DMS114 treated with DMSO at 0.1 percent for 48 hours (cell line): ENCODE data around the gene NCOA4.
"Not testable (repeated sequence)": the region's sequence is repeated elsewhere in the genome, so short reads cannot be mapped to it uniquely, and the experiment has no call there.

Experiments
- DNase-seq: peaks from one replicate; lab custom pipeline; 2025; ENCODE audit not compliant: unreplicated experiment; lab: John Stamatoyannopoulos, UW

NCOA4 gene

GRCh38 chr10:46030091-46030937 is at the start of gene NCOA4:
Gene NCOA4, minus strand, starts transcription at chr10:46030623. Its CDS starts 13,943 bp downstream, at chr10:46016680.
- DNase-seq = peak; percentile 97

- no peak for DNase-seq
Observed at GRCh38 chr10:46079831-46080585, 49.6 kb upstream of the NCOA4 start.

GRCh38 chr10:46077731-46078413 is 47.4 kb upstream of the NCOA4 start:
- DNase-seq = no peak

GRCh38 chr10:46077141-46077554 is 46.7 kb upstream of the NCOA4 start:
- no peak for DNase-seq

- DNase-seq = no peak
Observed at GRCh38 chr10:46075869-46076268, 45.4 kb upstream of the NCOA4 start.

- DNase-seq = no peak
Observed at GRCh38 chr10:46074196-46074946, 43.9 kb upstream of the NCOA4 start.

- DNase-seq = no peak
Observed at GRCh38 chr10:46073564-46073963, 43.1 kb upstream of the NCOA4 start.

GRCh38 chr10:46070749-46071148 is 40.3 kb upstream of the NCOA4 start:
- no peak for DNase-seq

- DNase-seq = no peak
Observed at GRCh38 chr10:46069771-46070463, 39.5 kb upstream of the NCOA4 start.

GRCh38 chr10:46068905-46069304 is 38.5 kb upstream of the NCOA4 start:
- DNase-seq = no peak

- DNase-seq = no peak
Observed at GRCh38 chr10:46068117-46068516, 37.7 kb upstream of the NCOA4 start.

GRCh38 chr10:46064269-46064817 is 33.9 kb upstream of the NCOA4 start:
- DNase-seq = no peak

- no peak for DNase-seq
Observed at GRCh38 chr10:46062723-46063428, 32.5 kb upstream of the NCOA4 start.

GRCh38 chr10:46060706-46061105 is 30.3 kb upstream of the NCOA4 start:
- no peak for DNase-seq

GRCh38 chr10:46057927-46058326 is 27.5 kb upstream of the NCOA4 start:
- not testable (repeated sequence) for DNase-seq

- no peak for DNase-seq
Observed at GRCh38 chr10:46057038-46057437, 26.6 kb upstream of the NCOA4 start.

- no peak for DNase-seq
Observed at GRCh38 chr10:46055771-46056170, 25.3 kb upstream of the NCOA4 start.

- no peak for DNase-seq
Observed at GRCh38 chr10:46053534-46054434, 23.4 kb upstream of the NCOA4 start.
